BE2C (cell line): ENCODE data around the gene CACNA1F.
A peak's percentile ranks its signal among the peaks of the same experiment; 100 is the strongest.

Experiments used
- DNase-seq: peaks from one replicate; pipeline ENCODE4 v3.0.0-alpha.2; 2020
- H3K27me3 ChIP-seq: fragments of 250-450 bp; sonication (Bioruptor Pico); 2 replicates; pipeline ENCODE4 v1.5.1; 2020; ENCODE audit warnings: mild to moderate bottlenecking
- H3K36me3 ChIP-seq: fragments of 250-450 bp; sonication (Bioruptor Pico); 2 replicates; pipeline ENCODE4 v1.5.1; 2020; ENCODE audit warnings: mild to moderate bottlenecking
- H3K4me1 ChIP-seq: fragments of 250-450 bp; sonication (Bioruptor Pico); 2 replicates; pipeline ENCODE4 v1.5.1; 2020
- H3K4me3 ChIP-seq: 2 replicates; pipeline ENCODE4 v1.5.1; 2011; ENCODE audit warnings: low read depth, low read length
- H3K9me3 ChIP-seq: fragments of 250-450 bp; sonication (Bioruptor Pico); 2 replicates; pipeline ENCODE4 v1.5.1; 2020
- TF ChIP-seq, protein P1 (sequence below): IDR thresholded peaks from 2 replicates; pipeline ENCODE4 v1.5.1; 2012; ENCODE audit warnings: mild to moderate bottlenecking, low read depth, low read length

CACNA1F gene

DNA sequence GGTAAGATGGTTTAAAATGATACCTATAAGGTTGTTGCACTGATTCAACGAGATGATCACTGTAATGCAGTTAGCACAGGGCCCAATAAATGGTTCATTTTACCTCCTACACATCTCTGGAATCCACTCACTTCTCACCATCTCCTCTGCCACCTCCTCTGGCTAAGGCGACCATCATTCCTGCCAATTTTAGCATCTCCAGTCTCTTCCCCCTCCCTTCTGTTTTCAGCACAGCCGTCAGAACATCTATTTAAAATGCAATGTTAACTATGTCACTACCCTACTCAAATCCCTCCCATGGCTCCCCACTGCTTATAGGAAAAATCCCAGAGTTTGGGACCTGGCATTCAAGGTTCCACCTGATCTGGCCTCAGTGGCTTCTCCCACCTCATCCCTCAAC lies 29.6 kb downstream of the CACNA1F start:
- TF ChIP-seq, protein P1, sequence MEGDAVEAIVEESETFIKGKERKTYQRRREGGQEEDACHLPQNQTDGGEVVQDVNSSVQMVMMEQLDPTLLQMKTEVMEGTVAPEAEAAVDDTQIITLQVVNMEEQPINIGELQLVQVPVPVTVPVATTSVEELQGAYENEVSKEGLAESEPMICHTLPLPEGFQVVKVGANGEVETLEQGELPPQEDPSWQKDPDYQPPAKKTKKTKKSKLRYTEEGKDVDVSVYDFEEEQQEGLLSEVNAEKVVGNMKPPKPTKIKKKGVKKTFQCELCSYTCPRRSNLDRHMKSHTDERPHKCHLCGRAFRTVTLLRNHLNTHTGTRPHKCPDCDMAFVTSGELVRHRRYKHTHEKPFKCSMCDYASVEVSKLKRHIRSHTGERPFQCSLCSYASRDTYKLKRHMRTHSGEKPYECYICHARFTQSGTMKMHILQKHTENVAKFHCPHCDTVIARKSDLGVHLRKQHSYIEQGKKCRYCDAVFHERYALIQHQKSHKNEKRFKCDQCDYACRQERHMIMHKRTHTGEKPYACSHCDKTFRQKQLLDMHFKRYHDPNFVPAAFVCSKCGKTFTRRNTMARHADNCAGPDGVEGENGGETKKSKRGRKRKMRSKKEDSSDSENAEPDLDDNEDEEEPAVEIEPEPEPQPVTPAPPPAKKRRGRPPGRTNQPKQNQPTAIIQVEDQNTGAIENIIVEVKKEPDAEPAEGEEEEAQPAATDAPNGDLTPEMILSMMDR = no peak
- DNase-seq = no peak
- H3K9me3 ChIP-seq = no peaks in the 10 kb centered on the region
- 0 out of 2 replicates have a peak, but pooled peaks cover 2% of the 10 kb centered on the region for H3K4me1 ChIP-seq
- no peaks in the 10 kb centered on the region for H3K36me3 ChIP-seq
- no peaks in the 10 kb centered on the region for H3K27me3 ChIP-seq
- no peak overlapping the region for H3K4me3 ChIP-seq

DNA sequence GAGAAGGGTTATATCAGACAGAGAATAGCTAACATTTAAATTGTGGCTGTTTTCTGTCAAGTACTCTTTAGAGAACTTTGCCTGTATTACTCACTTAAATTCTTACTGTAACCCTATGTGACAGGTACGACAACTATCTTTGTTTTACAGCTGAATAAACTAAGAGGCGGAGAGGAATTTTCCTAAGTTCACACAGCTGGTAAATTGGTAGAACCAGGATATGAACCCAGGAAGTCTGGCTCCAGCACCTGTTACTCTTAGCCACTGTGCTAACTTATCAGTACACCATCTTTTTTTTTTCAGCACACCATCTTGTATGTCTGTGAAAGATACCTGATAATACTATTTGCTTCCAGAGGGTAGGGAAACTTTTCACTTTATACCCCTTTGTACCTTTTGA lies 31.1 kb downstream of the CACNA1F start:
- H3K9me3 ChIP-seq = no peaks in the 10 kb centered on the region
- no peak overlapping the region for H3K4me3 ChIP-seq
- H3K36me3 ChIP-seq = no peaks in the 10 kb centered on the region
- no peaks in the 10 kb centered on the region for H3K27me3 ChIP-seq
- DNase-seq = no peak
- H3K4me1 ChIP-seq = 0 out of 2 replicates have a peak, but pooled peaks cover 2% of the 10 kb centered on the region
- TF ChIP-seq, protein P1 = no peak

DNA sequence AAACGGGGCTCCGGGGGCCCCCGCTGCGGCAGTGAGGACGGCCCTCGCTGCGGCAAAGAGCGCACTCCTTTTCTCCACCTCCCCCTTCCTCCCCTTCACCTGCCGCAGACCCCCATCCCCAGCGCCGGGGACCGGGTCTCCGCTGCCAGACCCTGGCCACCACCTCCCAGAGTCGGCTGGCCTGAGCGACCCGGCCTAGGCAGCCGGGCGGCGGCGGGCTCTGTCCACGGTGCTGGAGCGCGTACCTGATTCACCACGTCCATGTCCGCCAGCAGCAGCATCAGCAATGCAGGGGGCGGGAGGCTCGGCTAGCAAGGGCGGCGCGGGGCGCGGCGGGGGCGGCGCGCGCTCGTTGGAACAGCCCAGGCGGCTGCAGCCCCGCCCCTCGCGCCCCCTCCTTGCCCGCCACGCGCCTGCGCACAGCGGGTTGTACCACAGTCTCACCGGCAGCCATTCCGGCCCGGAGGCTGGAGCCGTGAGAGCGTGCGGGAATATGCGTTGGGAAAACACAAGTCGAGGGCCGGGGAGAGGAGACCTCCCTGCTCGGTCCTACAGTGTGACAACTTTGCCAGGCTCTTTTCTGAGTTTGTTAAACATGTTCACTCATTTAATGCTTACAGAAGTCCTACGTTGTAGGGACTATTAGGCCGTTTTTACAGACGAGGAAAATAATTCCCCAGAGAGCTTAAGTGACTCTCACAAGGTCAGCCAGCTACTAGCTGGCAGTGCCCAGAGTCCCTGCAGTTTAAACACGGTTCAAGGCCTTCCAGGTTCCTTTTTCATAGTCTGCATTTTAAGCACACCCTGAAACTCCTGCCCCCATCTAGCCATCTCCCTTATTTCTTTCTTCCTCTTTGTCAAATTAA lies 33.0 kb downstream of the CACNA1F start, which contains the start of gene SYP:
Gene SYP, minus strand, starts transcription at position 288 of the 866 bp plus-strand sequence. Its CDS starts 7 bp downstream, at position 281.
- no peaks in the 10 kb centered on the region for H3K36me3 ChIP-seq
- no peaks in the 10 kb centered on the region for H3K9me3 ChIP-seq
- no peaks in the 10 kb centered on the region for H3K27me3 ChIP-seq
- DNase-seq = peak; percentile 89
- H3K4me1 ChIP-seq = 0 out of 2 replicates have a peak, but pooled peaks cover 2% of the 10 kb centered on the region
- TF ChIP-seq, protein P1 = no peak
- peak within 1 kb of the TSS; percentile 71 for H3K4me3 ChIP-seq

DNA sequence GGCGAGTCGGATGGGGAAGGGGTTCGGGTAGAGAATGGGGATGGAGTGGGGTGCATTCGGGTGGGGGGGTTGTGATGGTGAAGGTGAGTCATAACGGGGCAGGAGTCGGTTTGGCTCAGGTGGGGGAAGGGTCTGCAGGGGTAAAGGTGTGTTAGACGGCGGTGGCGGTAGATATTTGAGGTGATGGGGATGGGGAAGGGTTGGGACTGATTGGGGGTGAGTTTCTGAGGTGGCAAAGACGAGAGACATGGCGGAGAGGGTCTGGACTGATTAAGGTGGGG lies 33.9 kb downstream of the CACNA1F start:
- DNase-seq = no peak
- H3K36me3 ChIP-seq = no peaks in the 10 kb centered on the region
- H3K4me3 ChIP-seq = peak overlapping the region; percentile 71
- H3K27me3 ChIP-seq = no peaks in the 10 kb centered on the region
- H3K9me3 ChIP-seq = no peaks in the 10 kb centered on the region
- TF ChIP-seq, protein P1 = no peak
- H3K4me1 ChIP-seq = 0 out of 2 replicates have a peak, but pooled peaks cover 2% of the 10 kb centered on the region

DNA sequence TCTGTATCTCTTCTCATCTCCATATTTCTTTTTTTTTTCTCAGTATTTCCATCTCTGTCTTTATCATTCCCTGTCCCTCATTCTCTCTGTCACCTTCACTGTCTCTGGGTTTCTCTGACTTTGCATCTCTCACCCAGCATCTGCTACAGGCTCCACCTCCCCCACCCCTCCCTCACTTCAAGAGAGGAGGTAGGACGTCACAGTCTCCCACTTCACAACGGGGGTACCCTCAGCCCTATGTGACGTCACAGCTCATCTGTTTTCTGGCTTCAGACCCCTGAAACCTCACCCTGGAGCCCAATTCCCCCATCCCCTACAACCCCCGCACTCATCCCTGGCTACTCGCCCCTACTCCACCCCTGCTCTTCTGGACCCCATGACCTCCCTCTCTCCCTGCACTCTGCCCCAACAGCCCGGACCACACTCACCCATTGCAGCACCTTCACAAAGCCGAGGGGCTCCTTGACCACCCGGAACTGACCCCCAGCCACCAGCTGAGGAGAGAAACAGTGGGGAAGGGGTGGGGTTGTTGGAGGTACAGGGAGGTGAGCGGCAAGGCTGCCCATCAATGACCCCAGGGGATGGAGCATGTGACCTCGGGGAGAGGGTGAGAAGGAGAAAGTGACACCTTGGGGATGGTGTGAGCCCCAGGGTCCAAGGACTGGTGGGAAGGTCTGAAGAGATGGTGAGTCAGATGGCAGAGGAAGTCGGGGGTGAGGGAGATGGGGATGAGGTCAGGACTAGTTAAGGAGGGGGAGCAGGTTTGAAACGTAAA lies 34.4 kb downstream of the CACNA1F start:
- no peaks in the 10 kb centered on the region for H3K27me3 ChIP-seq
- 0 out of 2 replicates have a peak, but pooled peaks cover 2% of the 10 kb centered on the region for H3K4me1 ChIP-seq
- no peaks in the 10 kb centered on the region for H3K36me3 ChIP-seq
- DNase-seq = no peak
- no peaks in the 10 kb centered on the region for H3K9me3 ChIP-seq
- H3K4me3 ChIP-seq = peak overlapping the region; percentile 71
- TF ChIP-seq, protein P1 = no peak
